HG03520 (cell line): ENCODE data around the gene SMYD3.

Experiments
- ATAC-seq: cut with Tn5 transposase; IDR thresholded peaks from one replicate; pipeline ENCODE4 v1.9.1; 2021; ENCODE audit warnings: mild to moderate bottlenecking, moderate library complexity; ENCODE audit not compliant: unreplicated experiment

The SMYD3 gene

GRCh38 chr1:246506674-246507481 is at the start of gene SMYD3:
Gene SMYD3, minus strand, starts transcription at chr1:246507279.
- peak; percentile 85 for ATAC-seq

DNA sequence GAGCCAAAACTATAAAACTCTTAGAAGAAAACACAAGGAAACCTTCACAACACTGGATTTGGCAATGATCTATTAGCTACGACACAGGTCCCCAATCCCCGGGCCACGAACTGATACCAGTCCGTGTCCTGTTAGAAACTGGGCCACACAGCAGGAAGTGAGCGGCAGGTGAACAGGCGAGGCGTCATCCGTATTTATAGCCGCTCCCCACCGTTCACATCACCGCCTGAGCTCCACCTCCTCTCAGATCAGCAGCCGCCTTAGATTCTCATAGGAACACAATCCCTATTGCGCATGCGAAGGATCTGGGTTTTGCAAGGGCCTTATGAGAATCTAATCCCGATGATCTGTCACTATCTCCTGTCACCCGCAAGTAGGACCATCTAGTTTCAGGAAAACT is 47.1 kb upstream of the SMYD3 start:
- ATAC-seq = no peak

DNA sequence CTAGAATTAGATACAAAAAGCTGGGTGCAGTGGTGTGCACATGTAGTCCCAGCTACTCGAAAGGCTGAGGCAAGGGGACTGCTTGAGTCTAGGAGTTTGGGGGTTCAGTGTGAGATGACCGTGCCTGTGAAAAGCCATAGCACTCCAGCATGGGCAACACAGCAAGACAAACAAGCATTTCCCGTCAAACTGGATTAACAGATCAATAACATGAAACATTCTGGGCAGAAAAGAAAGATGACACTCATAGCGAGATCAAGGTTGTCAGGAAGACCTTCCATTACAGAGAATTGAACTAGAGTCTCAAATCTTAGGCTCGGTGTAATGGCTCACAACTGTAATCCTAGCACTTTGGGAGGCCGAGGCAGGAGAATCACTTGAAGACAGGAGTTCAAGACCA is 45.0 kb upstream of the SMYD3 start:
- no peak for ATAC-seq

- ATAC-seq = no peak
Observed at GRCh38 chr1:246550402-246550801, 43.3 kb upstream of the SMYD3 start.

DNA sequence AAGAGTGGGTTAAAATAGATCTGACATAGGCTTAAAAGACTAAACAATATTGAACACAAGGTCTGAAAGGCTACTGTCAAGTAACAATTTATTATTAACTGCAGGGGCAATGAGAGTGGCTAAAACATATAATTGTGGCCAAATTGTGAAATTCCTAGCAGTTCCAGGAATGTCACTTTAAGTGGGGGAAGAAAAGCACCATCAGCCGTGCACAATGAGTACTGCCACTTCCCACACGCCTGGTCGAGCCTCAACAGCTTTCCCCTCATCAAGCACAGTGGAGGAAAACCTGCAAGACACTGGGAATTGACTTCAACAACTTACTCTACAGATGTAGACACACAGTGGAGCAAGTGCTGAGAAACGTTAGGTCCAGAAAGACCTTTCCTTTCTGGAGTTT is 42.6 kb upstream of the SMYD3 start:
- no peak for ATAC-seq

DNA sequence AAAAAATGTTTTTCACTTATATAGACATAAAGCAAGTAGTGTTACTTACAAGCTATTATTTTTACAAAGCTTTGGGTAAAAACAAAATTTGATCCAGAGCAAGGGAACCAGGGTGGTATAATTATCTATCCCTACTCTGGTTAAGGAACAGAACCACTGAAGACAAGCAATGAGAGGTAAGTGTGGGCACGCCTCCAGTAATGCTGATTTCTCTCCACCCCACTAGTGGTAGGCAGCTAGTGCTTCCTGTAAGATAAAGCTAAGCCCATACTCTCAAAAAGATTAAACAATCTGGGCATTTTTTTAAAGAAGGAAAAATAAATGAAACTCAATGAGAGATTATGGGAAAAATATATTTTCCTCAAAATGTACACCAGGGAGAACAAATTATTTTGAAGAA is 36.9 kb upstream of the SMYD3 start:
- ATAC-seq = no peak

DNA sequence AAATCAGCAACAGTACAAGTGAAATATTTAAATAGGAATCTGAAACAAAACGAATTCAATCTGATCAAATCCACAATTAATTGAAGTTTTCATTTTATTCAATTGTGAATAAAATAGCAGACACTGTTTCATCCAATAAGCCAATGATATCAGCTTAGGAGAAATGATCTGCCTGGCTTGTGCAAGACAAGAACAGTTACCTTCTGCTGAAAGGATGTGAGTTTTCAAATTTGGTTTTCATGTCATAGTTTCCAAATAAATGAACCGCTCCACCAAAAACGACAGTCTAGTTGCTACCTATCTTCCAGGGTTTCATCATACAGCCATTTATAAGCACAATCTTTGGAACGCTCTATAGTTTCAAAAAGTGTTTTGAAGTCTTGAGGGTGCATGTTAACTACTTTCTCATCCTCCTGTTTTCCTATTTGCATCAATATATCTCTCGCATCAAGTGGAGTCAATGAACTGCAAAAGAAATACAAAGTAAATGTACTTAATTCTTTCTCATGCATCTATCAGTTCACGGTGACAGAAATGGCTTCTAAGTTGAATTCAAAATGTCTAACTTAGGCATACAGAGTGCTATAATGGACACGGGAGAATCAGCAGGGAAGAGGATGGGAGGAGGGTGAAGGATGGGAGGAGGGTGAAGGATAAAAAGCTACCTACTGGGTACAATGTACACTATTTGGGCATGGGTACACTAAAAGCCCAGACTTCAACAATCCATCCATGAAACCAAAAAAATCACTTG is 33.8 kb upstream of the SMYD3 start:
- no peak for ATAC-seq

DNA sequence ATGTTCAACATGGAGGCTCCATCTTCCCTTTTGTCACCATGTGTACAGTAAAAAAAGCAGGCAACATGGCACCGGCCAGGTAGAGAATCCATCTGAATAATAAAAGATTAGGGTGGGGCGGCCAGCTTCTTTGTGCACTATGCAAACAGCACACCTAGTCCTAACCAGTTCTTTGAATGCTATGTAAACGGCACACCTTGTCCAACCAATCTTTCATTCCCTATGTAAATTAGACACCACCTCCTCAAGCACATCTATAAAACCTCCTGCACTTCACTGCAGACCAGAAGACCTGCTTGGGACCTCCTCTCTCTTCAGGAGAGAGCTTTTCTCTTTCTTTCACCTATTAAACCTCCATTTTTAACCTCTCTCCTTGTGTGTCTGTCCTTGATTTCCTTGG is 30.8 kb upstream of the SMYD3 start:
- ATAC-seq = no peak

GRCh38 chr1:246537441-246537840 is 30.4 kb upstream of the SMYD3 start:
- no peak for ATAC-seq

- ATAC-seq = no peak
Observed at GRCh38 chr1:246534114-246534513, 27.0 kb upstream of the SMYD3 start.

DNA sequence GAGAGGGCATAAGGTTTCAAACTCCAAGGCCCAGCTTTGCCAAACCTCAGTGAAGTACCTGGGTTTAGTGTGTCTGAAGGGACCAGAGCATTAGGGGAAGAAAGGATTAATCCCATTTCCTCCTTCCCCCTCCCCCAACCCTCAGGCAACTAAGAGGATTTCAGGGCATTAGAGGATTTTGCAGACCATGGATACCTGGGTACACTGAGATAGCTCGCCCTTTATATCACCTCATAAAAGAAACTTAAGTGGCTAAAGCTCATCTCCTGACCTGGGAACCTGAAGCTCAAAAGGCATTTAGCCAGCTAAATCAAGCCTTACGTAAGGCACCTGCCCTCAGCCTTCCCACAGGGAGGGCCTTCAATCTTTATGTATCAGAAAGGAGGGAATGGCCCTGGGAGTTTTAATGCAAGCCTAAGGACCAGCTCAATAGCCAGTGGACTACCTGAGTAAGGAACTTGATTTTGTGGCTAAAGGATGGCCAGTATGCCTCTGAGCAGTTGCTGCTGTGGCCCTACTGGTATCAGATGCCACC is 26.4 kb upstream of the SMYD3 start:
- ATAC-seq = no peak

GRCh38 chr1:246532519-246532918 is 25.4 kb upstream of the SMYD3 start:
- no peak for ATAC-seq

DNA sequence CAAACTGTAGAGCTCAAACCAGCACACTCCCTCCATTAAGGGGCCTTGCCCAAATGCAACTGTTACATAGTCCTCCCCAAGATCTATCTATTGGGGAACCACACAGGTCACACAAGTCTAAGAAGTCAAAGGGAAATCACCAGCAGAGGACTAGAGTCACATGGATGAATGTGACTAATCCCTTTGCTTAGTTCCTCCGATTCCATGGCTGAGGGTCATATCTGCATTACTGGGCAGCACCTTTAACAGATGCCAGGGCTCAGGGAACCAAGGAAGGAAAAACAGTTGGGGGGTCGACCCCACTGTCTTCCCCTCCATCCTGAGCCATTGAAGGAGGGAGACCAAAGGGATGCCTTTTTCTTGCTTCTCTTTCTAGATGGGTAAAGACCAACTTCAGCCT is 23.4 kb upstream of the SMYD3 start:
- no peak for ATAC-seq

GRCh38 chr1:246528933-246529731 is 22.1 kb upstream of the SMYD3 start:
- ATAC-seq = no peak

DNA sequence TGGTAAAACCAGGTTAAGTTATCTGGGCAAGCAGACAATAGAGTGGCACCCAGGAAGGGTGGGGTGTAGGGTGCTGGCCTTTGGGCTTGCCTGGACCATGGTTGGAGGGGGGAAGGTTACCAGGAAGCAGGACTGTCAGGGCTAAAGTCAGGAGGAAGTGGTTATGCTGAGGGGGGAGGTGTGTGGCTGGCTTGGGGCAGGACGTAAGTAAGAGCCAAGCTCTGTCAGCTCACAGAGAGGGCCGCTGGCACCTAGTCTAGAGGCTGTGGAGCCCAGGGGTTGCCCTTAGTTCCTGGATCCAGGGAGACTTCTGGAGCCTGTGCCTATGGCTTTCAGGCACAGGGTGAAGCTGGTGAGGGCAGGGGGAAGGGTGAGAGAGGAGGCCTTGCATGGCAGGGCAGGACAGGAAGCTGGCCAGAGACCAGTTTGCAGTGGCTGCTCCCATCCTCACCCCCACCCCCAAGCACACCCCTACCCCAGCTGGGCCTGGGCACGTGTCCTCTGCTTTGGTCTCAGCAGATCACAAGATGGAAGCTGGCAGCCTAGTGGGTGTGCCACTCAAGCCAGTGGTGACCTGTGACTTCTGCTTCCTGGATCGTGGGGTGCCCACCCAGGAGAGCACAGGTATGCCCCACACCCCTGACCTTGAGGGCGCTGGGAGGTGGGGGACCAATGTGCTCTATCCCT is 20.5 kb upstream of the SMYD3 start:
- ATAC-seq = no peak

DNA sequence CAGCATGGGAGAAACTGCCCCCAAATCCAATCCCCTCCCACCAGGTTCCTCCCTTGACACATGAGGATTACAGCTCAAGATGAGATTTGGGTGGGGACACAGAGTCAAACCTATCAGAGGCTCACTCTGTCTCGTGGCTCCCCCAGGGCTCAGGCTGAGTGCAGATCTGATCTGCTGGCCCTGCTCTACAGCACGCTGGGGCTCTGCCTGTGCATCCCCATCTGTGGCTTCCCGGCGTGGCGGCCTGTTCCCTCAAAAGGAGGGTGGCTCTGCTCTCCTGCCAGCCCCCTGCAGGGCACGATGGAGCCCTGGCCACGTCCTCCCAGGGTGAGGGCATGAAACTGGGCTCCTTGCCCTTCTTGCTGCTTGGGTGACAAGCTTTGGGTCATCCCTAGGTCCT is 19.8 kb upstream of the SMYD3 start:
- ATAC-seq = no peak

- no peak for ATAC-seq
Observed at GRCh38 chr1:246526380-246526779, 19.3 kb upstream of the SMYD3 start.

- no peak for ATAC-seq
Observed at GRCh38 chr1:246519514-246519913, 12.4 kb upstream of the SMYD3 start.

GRCh38 chr1:246518456-246519205 is 11.6 kb upstream of the SMYD3 start:
- ATAC-seq = no peak

DNA sequence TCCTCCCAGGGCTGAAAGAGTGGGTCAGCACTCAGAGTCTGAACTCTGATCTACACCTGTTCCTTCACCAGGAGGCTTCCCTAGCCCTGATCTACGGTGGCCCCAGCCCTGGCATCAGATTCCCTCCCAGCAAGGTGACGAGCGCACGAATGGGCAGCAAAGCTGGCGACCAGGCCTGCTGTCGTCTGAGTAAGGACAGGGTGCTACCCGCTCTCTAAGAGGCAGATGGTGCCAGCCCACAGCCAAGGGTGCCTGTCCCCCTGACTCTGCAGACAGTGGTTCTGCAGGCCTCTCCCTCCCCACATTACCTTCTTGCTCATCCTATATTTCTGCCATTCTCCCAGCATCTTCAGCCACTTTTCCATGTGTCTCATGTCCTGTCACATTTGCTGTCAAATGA is 10.3 kb upstream of the SMYD3 start:
- no peak for ATAC-seq
